ENCODE results near the gene HSD17B7.
"Not testable (repeated sequence)": the region's sequence is repeated elsewhere in the genome, so short reads cannot be mapped to it uniquely, and the experiment has no call there.

- not testable (repeated sequence) for TF ChIP-seq POLR2A, POLR2AphosphoS5 (IDR thresholded peaks at IDR 0.05)
Observed at GRCh38 chr1:162796617-162797279, 6.2 kb downstream of the HSD17B7 start.
